NCI-H1105 treated with DMSO at 0.1 percent for 48 hours (cell line): ENCODE data around the gene UGT1A6.
"Not testable (repeated sequence)": the region's sequence is repeated elsewhere in the genome, so short reads cannot be mapped to it uniquely, and the experiment has no call there.

Source experiments
- DNase-seq: peaks from one replicate; lab custom pipeline; 2025; lab: John Stamatoyannopoulos, UW

Gene UGT1A6

GRCh38 chr2:233728723-233729301 is 36.1 kb downstream of the UGT1A6 start, which contains the start of gene UGT1A3:
UGT1A3 (plus strand) TSS chr2:233729042; CDS start chr2:233729127, 85 bp downstream.
- no peak for DNase-seq

- not testable (repeated sequence) for DNase-seq
Measured at GRCh38 chr2:233736868-233737653, 44.4 kb downstream of the UGT1A6 start.

- no peak for DNase-seq
Measured at GRCh38 chr2:233740870-233741269, 48.2 kb downstream of the UGT1A6 start.

- no peak for DNase-seq
Measured at GRCh38 chr2:233743464-233744259, 51.0 kb downstream of the UGT1A6 start.

- DNase-seq, result no peak
Measured at GRCh38 chr2:233745073-233745755, 52.5 kb downstream of the UGT1A6 start.

- DNase-seq, result not testable (repeated sequence)
Measured at GRCh38 chr2:233745838-233746237, 53.1 kb downstream of the UGT1A6 start.

- no peak for DNase-seq
Measured at GRCh38 chr2:233746475-233747282, 54.0 kb downstream of the UGT1A6 start.

GRCh38 chr2:233747283-233747544 is 54.5 kb downstream of the UGT1A6 start:
- DNase-seq, result no peak

GRCh38 chr2:233750689-233751088 is 58.0 kb downstream of the UGT1A6 start:
- not testable (repeated sequence) for DNase-seq

- not testable (repeated sequence) for DNase-seq
Measured at GRCh38 chr2:233751212-233752009, 58.7 kb downstream of the UGT1A6 start.

- DNase-seq, result no peak
Measured at GRCh38 chr2:233754872-233755611, 62.4 kb downstream of the UGT1A6 start.

GRCh38 chr2:233756429-233757081 is 63.9 kb downstream of the UGT1A6 start:
- DNase-seq, result no peak

GRCh38 chr2:233758141-233758540 is 65.5 kb downstream of the UGT1A6 start:
- no peak for DNase-seq

GRCh38 chr2:233758849-233759248 is 66.2 kb downstream of the UGT1A6 start:
- no peak for DNase-seq

- DNase-seq, result no peak
Measured at GRCh38 chr2:233760043-233760442, 67.4 kb downstream of the UGT1A6 start, which contains the start of gene UGT1A1. UGT1A1 (plus strand) TSS chr2:233760270; CDS start chr2:233760288, 18 bp downstream.

GRCh38 chr2:233761040-233761769 is 68.5 kb downstream of the UGT1A6 start:
- DNase-seq, result no peak

- DNase-seq, result no peak
Measured at GRCh38 chr2:233764264-233764663, 71.6 kb downstream of the UGT1A6 start.

GRCh38 chr2:233764761-233765160 is 72.1 kb downstream of the UGT1A6 start:
- no peak for DNase-seq

- no peak for DNase-seq
Measured at GRCh38 chr2:233766416-233766815, 73.7 kb downstream of the UGT1A6 start.
